ENCODE data around the gene YWHAG. TPM values are rescaled to one million over a fixed set of nuclear protein-coding genes. Genes with fewer than 3 reads are reported as not detected.

Gene YWHAG
- total RNA-seq, 2 experiments from 2014 or later: 140 to 144 TPM

DNA sequence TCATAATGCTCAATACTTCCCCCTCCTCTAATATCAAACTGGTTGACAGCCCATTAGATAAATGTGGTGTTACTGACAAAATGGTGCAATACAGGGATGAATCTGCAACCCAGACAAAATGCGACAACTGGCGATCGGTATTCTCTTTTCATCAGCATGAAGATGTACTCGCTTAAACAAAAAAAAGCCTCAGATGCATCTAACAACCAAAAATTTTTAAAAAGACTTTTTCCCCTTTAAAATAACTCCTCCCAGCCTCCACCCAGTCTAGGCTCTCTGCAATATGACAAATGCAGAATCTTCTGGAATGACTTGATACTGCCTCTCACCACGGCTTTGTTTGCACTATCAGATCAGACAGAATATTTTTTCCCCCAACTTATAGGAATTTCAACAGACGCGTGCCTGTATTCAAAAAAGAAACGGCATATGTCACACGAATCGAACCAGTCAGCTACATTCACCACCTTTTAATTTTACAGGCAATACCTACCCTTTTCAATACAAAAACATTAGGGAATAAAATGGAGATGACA lies 1.2 kb downstream of the YWHAG start:
- H3K36me3 Mint-ChIP-seq (ENCODE audit: low read depth): peaks cover 45% of the 10 kb centered on the region
- POLR2A ChIA-PET: interaction anchor here (1.1 to 2.2 kb wide), 2 partner anchors 14 to 39 kb away, joined by 4 to 10 read pairs; no protein-coding TSS in a partner anchor
- H3K27ac Mint-ChIP-seq: peak overlapping the region; percentile 93
- no peaks in the 10 kb centered on the region for H3K27me3 Mint-ChIP-seq
- peak overlapping the region; percentile 99 for H3K4me3 Mint-ChIP-seq
- H3K4me1 Mint-ChIP-seq: peaks cover 48% of the 10 kb centered on the region
- intact Hi-C loops (cut with DNase I, micrococcal nuclease): loop anchor here (1.0 to 2.0 kb wide), 3 partner anchors 14 to 309 kb away; partner anchors contain the start of gene MDH2 (in 1 of the 2)
- no peak for ATAC-seq
- H3K9me3 Mint-ChIP-seq (ENCODE audit: low read depth): no peaks in the 10 kb centered on the region
- DNase-seq: no peak
- CTCF ChIA-PET: interaction anchor here (0.5 to 1.9 kb wide), 2 partner anchors 14 to 308 kb away, joined by 3 to 6 read pairs; no protein-coding TSS in a partner anchor

DNA sequence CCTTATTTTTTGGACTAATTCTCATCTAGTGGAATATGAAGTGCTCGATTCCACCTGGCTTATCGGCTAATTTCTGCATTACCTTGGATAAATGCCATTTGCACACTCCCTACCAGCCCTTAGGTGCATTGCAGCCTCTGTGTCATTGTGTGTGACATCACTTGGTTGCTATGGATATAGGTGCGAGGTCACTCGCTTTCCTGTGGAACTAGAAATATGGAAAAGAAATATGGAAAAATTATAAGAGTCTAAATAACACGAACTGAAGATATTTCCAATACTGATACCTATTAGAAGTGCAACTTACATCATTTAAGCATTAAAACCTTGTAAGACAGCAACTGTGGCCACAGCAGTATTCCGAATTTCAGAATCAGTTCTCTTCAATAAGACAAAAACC lies 2.0 kb downstream of the YWHAG start:
- peak overlapping the region; percentile 93 for H3K27ac Mint-ChIP-seq
- CTCF ChIA-PET: interaction anchor here (1.0 to 1.1 kb wide), 2 partner anchors 13 to 43 kb away, joined by 3 read pairs; no protein-coding TSS in a partner anchor
- no peaks in the 10 kb centered on the region for H3K27me3 Mint-ChIP-seq
- H3K4me3 Mint-ChIP-seq: peak overlapping the region; percentile 99
- no peaks in the 10 kb centered on the region for H3K9me3 Mint-ChIP-seq (ENCODE audit: low read depth)
- intact Hi-C loops (cut with DNase I, micrococcal nuclease): no loop called here
- POLR2A ChIA-PET: interaction anchor here (1.1 kb wide), 1 partner anchor 39 kb away, joined by 4 read pairs; no protein-coding TSS in a partner anchor
- DNase-seq: peak; percentile 30
- peaks cover 51% of the 10 kb centered on the region for H3K36me3 Mint-ChIP-seq (ENCODE audit: low read depth)
- no peak for ATAC-seq
- peaks cover 54% of the 10 kb centered on the region for H3K4me1 Mint-ChIP-seq

DNA sequence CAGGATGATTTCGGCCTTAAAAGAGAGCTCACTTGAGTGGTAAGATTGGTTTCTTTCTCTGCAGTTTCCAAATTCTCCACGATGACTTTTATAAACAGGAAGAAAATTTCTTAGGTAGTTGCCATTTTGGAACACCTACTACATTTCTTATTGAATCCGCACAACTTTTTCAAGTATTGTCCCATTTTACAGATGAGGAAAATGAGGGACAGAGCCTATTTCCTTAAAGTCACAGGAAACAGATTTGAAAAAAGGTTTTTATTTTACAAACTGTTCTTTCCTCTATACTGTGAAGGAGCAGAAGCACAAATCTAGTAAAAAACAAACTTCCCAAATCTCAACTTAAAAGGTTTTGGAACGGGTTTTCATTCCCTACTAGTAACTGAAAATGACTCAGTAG lies 2.7 kb downstream of the YWHAG start:
- no peak for DNase-seq
- ChIA-PET CTCF (interaction anchor here (1.0 to 1.1 kb wide), 2 partner anchors 12 to 42 kb away, joined by 3 read pairs; no protein-coding TSS in a partner anchor), POLR2A (no interaction called here)
- Mint-ChIP-seq H3K36me3 (ENCODE audit: low read depth) (peaks cover 58% of the 10 kb centered on the region), H3K9me3 (ENCODE audit: low read depth) (no peaks in the 10 kb centered on the region), H3K27me3 (no peaks in the 10 kb centered on the region), H3K4me3 (peak overlapping the region; percentile 33), H3K27ac (peak overlapping the region; percentile 9), H3K4me1 (peaks cover 61% of the 10 kb centered on the region)
- ATAC-seq: no peak
- intact Hi-C loops (cut with DNase I, micrococcal nuclease): no loop called here

DNA sequence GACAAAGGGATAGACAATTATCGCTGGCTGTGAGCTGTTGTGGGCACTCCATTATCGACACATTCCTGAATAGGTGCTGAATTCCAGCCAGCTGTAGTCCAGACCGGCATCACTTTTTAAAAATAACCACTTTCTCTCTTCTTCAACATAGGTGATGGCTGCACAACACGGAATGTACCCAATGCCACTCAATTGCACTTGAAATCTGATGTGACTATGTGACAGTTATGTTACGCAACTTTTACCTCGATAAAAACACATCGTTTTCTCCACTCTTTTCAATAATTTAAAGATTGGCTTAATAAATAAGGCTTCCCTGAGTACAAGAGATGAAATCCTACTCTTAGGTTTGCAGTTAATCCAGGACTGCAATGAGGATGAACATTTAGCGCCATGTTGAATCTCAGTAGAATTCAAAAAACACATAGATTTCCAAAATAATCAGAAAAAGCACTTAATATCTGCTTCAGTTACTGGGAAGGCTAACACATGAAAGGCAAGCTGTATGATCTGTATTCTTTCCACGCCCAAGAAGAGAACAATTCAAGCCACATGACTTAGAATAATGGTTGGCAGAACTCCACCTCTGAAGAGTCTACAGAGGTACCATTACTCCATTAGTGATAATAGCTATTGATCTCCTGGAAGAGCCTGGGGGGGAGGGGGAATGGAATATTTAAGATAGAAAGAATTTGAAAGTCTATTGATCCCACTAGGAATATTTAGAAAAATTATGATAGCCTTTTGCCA lies 3.6 kb downstream of the YWHAG start:
- ChIA-PET CTCF (no interaction called here), POLR2A (interaction anchor here (0.6 to 2.1 kb wide), 3 partner anchors 12 to 36 kb away, joined by 3 to 9 read pairs (median 5); no protein-coding TSS in a partner anchor)
- no peak overlapping the region for H3K4me3 Mint-ChIP-seq
- peak overlapping the region; percentile 48 for H3K27ac Mint-ChIP-seq
- no peak for ATAC-seq
- no peak for DNase-seq
- peaks cover 71% of the 10 kb centered on the region for H3K4me1 Mint-ChIP-seq
- intact Hi-C loops (cut with DNase I, micrococcal nuclease): no loop called here
- no peaks in the 10 kb centered on the region for H3K27me3 Mint-ChIP-seq
- H3K36me3 Mint-ChIP-seq (ENCODE audit: low read depth): peaks cover 65% of the 10 kb centered on the region
- no peaks in the 10 kb centered on the region for H3K9me3 Mint-ChIP-seq (ENCODE audit: low read depth)

- H3K36me3 Mint-ChIP-seq (ENCODE audit: low read depth): peaks cover 72% of the 10 kb centered on the region
- ChIA-PET POLR2A (interaction anchor here (0.6 to 2.1 kb wide), 5 partner anchors 11 to 37 kb away, joined by 3 to 9 read pairs (median 3); no protein-coding TSS in a partner anchor), CTCF (interaction anchor here (0.6 kb wide), 1 partner anchor 187 kb away, joined by 3 read pairs; no protein-coding TSS in a partner anchor)
- ATAC-seq (no peak), DNase-seq (no peak)
- H3K4me3 Mint-ChIP-seq: no peak overlapping the region
- no peaks in the 10 kb centered on the region for H3K27me3 Mint-ChIP-seq
- peaks cover 72% of the 10 kb centered on the region for H3K4me1 Mint-ChIP-seq
- intact Hi-C loops (cut with DNase I, micrococcal nuclease): no loop called here
- no peak overlapping the region for H3K27ac Mint-ChIP-seq
- H3K9me3 Mint-ChIP-seq (ENCODE audit: low read depth): no peaks in the 10 kb centered on the region
These were observed 4.3 kb downstream of the YWHAG start for GRCh38 chr7:76354516-76354915.

- ATAC-seq (no peak), DNase-seq (no peak)
- Mint-ChIP-seq H3K4me3 (no peak overlapping the region), H3K36me3 (ENCODE audit: low read depth) (peaks cover 78% of the 10 kb centered on the region), H3K4me1 (peaks cover 77% of the 10 kb centered on the region), H3K9me3 (ENCODE audit: low read depth) (no peaks in the 10 kb centered on the region), H3K27ac (no peak overlapping the region), H3K27me3 (no peaks in the 10 kb centered on the region)
- CTCF ChIA-PET: interaction anchor here (1.0 kb wide), 1 partner anchor 175 kb away, joined by 3 read pairs; no protein-coding TSS in a partner anchor
- intact Hi-C loops (cut with DNase I, micrococcal nuclease): no loop called here
- POLR2A ChIA-PET: interaction anchor here (0.8 to 2.1 kb wide), 4 partner anchors 12 to 70 kb away, joined by 3 to 9 read pairs (median 4); no protein-coding TSS in a partner anchor
These were observed 5.0 kb downstream of the YWHAG start for GRCh38 chr7:76353744-76354143.

DNA sequence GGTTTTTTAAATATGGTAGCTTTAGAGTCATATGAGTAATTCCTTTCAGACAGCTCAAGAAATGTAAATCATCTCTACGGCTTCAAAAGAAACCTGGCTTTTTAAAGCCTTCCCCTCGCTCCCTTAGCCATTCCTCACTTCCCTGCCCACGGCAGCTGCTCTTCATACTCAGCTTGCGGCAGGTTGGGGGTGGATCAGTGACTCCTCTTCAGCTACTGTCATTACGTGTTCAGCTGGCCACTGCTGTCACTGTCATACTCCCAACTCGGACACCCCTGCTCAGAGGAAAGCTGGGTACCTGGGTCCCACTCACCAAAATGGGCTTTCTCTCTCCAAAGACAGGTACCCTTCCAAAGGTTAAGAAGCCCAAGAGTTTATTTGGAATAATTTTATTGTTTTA lies 6.6 kb downstream of the YWHAG start:
- ChIA-PET POLR2A (interaction anchor here (1.0 kb wide), 1 partner anchor 25 kb away, joined by 3 read pairs; no protein-coding TSS in a partner anchor), CTCF (interaction anchor here (0.7 to 2.1 kb wide), 7 partner anchors 8 to 173 kb away, joined by 3 to 6 read pairs (median 4); no protein-coding TSS in a partner anchor)
- Mint-ChIP-seq H3K36me3 (ENCODE audit: low read depth) (peaks cover 75% of the 10 kb centered on the region), H3K27ac (peak overlapping the region; percentile 55), H3K27me3 (no peaks in the 10 kb centered on the region), H3K9me3 (ENCODE audit: low read depth) (no peaks in the 10 kb centered on the region), H3K4me1 (peaks cover 81% of the 10 kb centered on the region), H3K4me3 (no peak overlapping the region)
- DNase-seq (peak; percentile 32), ATAC-seq (peak; percentile 44)
- intact Hi-C loops (cut with DNase I, micrococcal nuclease): no loop called here

GRCh38 chr7:76351372-76351771 lies 7.4 kb downstream of the YWHAG start:
- H3K9me3 Mint-ChIP-seq (ENCODE audit: low read depth): no peaks in the 10 kb centered on the region
- no peak for ATAC-seq
- DNase-seq: no peak
- peaks cover 85% of the 10 kb centered on the region for H3K4me1 Mint-ChIP-seq
- H3K27me3 Mint-ChIP-seq: no peaks in the 10 kb centered on the region
- H3K27ac Mint-ChIP-seq: peak overlapping the region; percentile 56
- intact Hi-C loops (cut with DNase I, micrococcal nuclease): no loop called here
- ChIA-PET POLR2A (interaction anchor here (1.0 kb wide), 1 partner anchor 25 kb away, joined by 3 read pairs; no protein-coding TSS in a partner anchor), CTCF (interaction anchor here (1.2 to 2.1 kb wide), 5 partner anchors 9 to 173 kb away, joined by 3 to 6 read pairs (median 4); no protein-coding TSS in a partner anchor)
- H3K36me3 Mint-ChIP-seq (ENCODE audit: low read depth): peaks cover 76% of the 10 kb centered on the region
- no peak overlapping the region for H3K4me3 Mint-ChIP-seq

GRCh38 chr7:76349313-76349885 lies 9.4 kb downstream of the YWHAG start:
- CTCF ChIA-PET: interaction anchor here (1.3 to 1.7 kb wide), 2 partner anchors 10 to 35 kb away, joined by 5 to 7 read pairs; partner anchors contain the start of gene YWHAG

DNA sequence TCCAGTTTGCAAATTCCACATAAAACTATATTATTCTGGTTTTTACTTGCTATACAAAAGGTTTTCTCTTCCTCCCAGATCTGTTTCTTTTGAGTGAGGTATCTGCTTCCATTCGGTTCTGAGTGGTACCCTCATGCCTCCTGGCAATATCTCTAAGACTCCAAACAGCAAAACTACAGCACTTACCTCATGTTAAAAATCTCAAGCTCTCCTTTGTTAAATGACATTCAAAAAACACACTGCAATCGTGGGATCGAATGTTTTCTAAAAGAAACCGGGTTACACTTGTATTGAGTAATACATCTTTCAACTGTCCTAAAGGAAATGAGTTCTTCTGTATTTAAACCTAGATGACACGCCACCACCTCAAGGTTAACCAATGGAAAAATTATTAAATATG lies 11.1 kb downstream of the YWHAG start:
- POLR2A ChIA-PET: no interaction called here
- H3K4me1 Mint-ChIP-seq: peaks cover 80% of the 10 kb centered on the region
- H3K9me3 Mint-ChIP-seq (ENCODE audit: low read depth): no peaks in the 10 kb centered on the region
- H3K27ac Mint-ChIP-seq: no peak overlapping the region
- no peak for DNase-seq
- CTCF ChIA-PET: interaction anchor here (0.6 kb wide), 1 partner anchor 401 kb away, joined by 3 read pairs; no protein-coding TSS in a partner anchor
- no peak for ATAC-seq
- peaks cover 78% of the 10 kb centered on the region for H3K36me3 Mint-ChIP-seq (ENCODE audit: low read depth)
- intact Hi-C loops (cut with DNase I, micrococcal nuclease): no loop called here
- no peaks in the 10 kb centered on the region for H3K27me3 Mint-ChIP-seq
- no peak overlapping the region for H3K4me3 Mint-ChIP-seq

More at GRCh38 chr7:76349313-76349885, 9.4 kb downstream of the YWHAG start:
- H3K9me3 Mint-ChIP-seq (ENCODE audit: low read depth): no peaks in the 10 kb centered on the region
- peaks cover 69% of the 10 kb centered on the region for H3K36me3 Mint-ChIP-seq (ENCODE audit: low read depth)
- peaks cover 76% of the 10 kb centered on the region for H3K4me1 Mint-ChIP-seq
- H3K27ac Mint-ChIP-seq: peak overlapping the region; percentile 38
- POLR2A ChIA-PET: no interaction called here
- H3K4me3 Mint-ChIP-seq: no peak overlapping the region
- intact Hi-C loops (cut with DNase I, micrococcal nuclease): no loop called here
- no peaks in the 10 kb centered on the region for H3K27me3 Mint-ChIP-seq
- no peak for DNase-seq
- ATAC-seq: no peak

GRCh38 chr7:76346778-76347177 lies 12.0 kb downstream of the YWHAG start:
- Mint-ChIP-seq H3K9me3 (ENCODE audit: low read depth) (no peaks in the 10 kb centered on the region), H3K36me3 (ENCODE audit: low read depth) (peaks cover 79% of the 10 kb centered on the region), H3K4me3 (no peak overlapping the region), H3K27ac (peak overlapping the region; percentile 82), H3K4me1 (peaks cover 80% of the 10 kb centered on the region), H3K27me3 (no peaks in the 10 kb centered on the region)
- DNase-seq (no peak), ATAC-seq (no peak)
- POLR2A ChIA-PET: no interaction called here
- CTCF ChIA-PET: no interaction called here
- intact Hi-C loops (cut with DNase I, micrococcal nuclease): no loop called here
